ENCODE results near the gene SYT3.

- TF ChIP-seq POLR2A (IDR thresholded peaks at IDR 0.05), result no peak
- TF ChIP-seq, protein P1, sequence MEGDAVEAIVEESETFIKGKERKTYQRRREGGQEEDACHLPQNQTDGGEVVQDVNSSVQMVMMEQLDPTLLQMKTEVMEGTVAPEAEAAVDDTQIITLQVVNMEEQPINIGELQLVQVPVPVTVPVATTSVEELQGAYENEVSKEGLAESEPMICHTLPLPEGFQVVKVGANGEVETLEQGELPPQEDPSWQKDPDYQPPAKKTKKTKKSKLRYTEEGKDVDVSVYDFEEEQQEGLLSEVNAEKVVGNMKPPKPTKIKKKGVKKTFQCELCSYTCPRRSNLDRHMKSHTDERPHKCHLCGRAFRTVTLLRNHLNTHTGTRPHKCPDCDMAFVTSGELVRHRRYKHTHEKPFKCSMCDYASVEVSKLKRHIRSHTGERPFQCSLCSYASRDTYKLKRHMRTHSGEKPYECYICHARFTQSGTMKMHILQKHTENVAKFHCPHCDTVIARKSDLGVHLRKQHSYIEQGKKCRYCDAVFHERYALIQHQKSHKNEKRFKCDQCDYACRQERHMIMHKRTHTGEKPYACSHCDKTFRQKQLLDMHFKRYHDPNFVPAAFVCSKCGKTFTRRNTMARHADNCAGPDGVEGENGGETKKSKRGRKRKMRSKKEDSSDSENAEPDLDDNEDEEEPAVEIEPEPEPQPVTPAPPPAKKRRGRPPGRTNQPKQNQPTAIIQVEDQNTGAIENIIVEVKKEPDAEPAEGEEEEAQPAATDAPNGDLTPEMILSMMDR (IDR thresholded peaks at IDR 0.05), result no peak
Observed at GRCh38 chr19:50679177-50680125, 39.8 kb upstream of the SYT3 start.

All from Peyer's patch (tissue), 4 donors.